IMR-90 (cell line): ENCODE data around the gene NEURL1. TPM values are rescaled to one million over a fixed set of nuclear protein-coding genes. Genes with fewer than 3 reads are reported as not detected.

Source experiments
- ATAC-seq: fragments of 200-7000 bp; cut with Tn5 transposase; 2 replicates; pipeline ENCODE4 v1.9.1; 2020; ENCODE audit warnings: low read depth, mild to moderate bottlenecking, moderate library complexity
- BruUV-seq: library from RNA; stranded (reverse); fragments of 400-500 nt; replicated peaks from 2 replicates; lab custom pipeline; 2021; lab: Mats Ljungman, UMichigan
- CTCF ChIA-PET: fragments of 300-600 bp; formaldehyde crosslinking; extraction: SDS; loops from one replicate; lab custom pipeline; 2021; ENCODE audit warnings: antibody characterized with exemption; lab: Yijun Ruan, JAX
- POLR2A ChIA-PET: fragments of 300-600 bp; sonication (Branson Sonifier 250); formaldehyde crosslinking; loops from one replicate; lab custom pipeline; 2022; ENCODE audit warnings: antibody characterized with exemption; ENCODE audit not compliant: unreplicated experiment; lab: Charles Lee
- DNase-seq: peaks from one replicate; pipeline ENCODE4 v3.0.0; 2013
- H2AFZ ChIP-seq: replicated peaks from 2 replicates; pipeline ENCODE3; 2013; ENCODE audit warnings: low read length, mild to moderate bottlenecking; ENCODE audit not compliant: poor library complexity
- H2AK5ac ChIP-seq: 2 replicates; pipeline ENCODE4 v1.6.1; 2013; ENCODE audit warnings: low read depth, low read length, inconsistent platforms
- H2AK9ac ChIP-seq: replicated peaks from 2 replicates; pipeline ENCODE3; 2013; ENCODE audit warnings: mild to moderate bottlenecking, low read depth, low read length, moderate library complexity; ENCODE audit not compliant: poor library complexity
- H2BK120ac ChIP-seq: 2 replicates; pipeline ENCODE4 v1.6.1; 2013; ENCODE audit warnings: low read depth, low read length, inconsistent platforms
- H2BK15ac ChIP-seq: 3 replicates; pipeline ENCODE4 v1.6.1; 2013; ENCODE audit warnings: low read depth, low read length, inconsistent platforms
- H2BK20ac ChIP-seq: 2 replicates; pipeline ENCODE4 v1.6.1; 2013; ENCODE audit warnings: low read depth, mild to moderate bottlenecking, inconsistent platforms, low read length, moderate library complexity
- H2BK5ac ChIP-seq: 2 replicates; pipeline ENCODE4 v1.6.1; 2013; ENCODE audit warnings: mild to moderate bottlenecking, low read depth, low read length, inconsistent platforms; ENCODE audit not compliant: poor library complexity, severe bottlenecking
- H3K14ac ChIP-seq: replicated peaks from 2 replicates; pipeline ENCODE4 v1.6.1; 2013; ENCODE audit warnings: low read depth, low read length, inconsistent platforms
- H3K18ac ChIP-seq: 2 replicates; pipeline ENCODE4 v1.6.1; 2013; ENCODE audit warnings: low read depth, low read length, control low read depth
- H3K23ac ChIP-seq: 2 replicates; pipeline ENCODE4 v1.6.1; 2013; ENCODE audit warnings: low read depth, low read length, inconsistent platforms
- H3K27ac ChIP-seq: 2 replicates; pipeline ENCODE4 v1.5.1; 2013; ENCODE audit warnings: mild to moderate bottlenecking, control low read depth, low read length; ENCODE audit not compliant: insufficient read depth
- H3K27me3 ChIP-seq: 2 replicates; pipeline ENCODE4 v1.6.1; 2013; ENCODE audit warnings: low read length; ENCODE audit not compliant: control insufficient read depth, insufficient read depth
- H3K36me3 ChIP-seq: 2 replicates; pipeline ENCODE4 v1.6.1; 2013; ENCODE audit warnings: low read length, mixed read lengths; ENCODE audit not compliant: control insufficient read depth, insufficient read depth
- H3K4ac ChIP-seq: 2 replicates; pipeline ENCODE4 v1.6.1; 2013; ENCODE audit warnings: low read depth, low read length, inconsistent platforms
- H3K4me1 ChIP-seq: 2 replicates; pipeline ENCODE4 v1.6.1; 2013; ENCODE audit warnings: low read length, mixed read lengths; ENCODE audit not compliant: control insufficient read depth, insufficient read depth
- H3K4me2 ChIP-seq: 2 replicates; pipeline ENCODE4 v1.6.1; 2013; ENCODE audit warnings: low read depth, mild to moderate bottlenecking, control low read depth, low read length, moderate library complexity
- H3K4me3 ChIP-seq: 2 replicates; pipeline ENCODE4 v1.5.1; 2013; ENCODE audit warnings: low read depth, mild to moderate bottlenecking, control low read depth, low read length, moderate library complexity; ENCODE audit not compliant: insufficient read depth
- H3K56ac ChIP-seq: 2 replicates; pipeline ENCODE4 v1.6.1; 2013; ENCODE audit warnings: low read length, inconsistent platforms; ENCODE audit not compliant: insufficient read depth; ENCODE audit errors: extremely low read depth
- H3K79me1 ChIP-seq, 2 experiments: 2 replicates each; pipeline ENCODE4 v1.6.1; 2013; ENCODE audit warnings: low read length in 2 of 2, inconsistent platforms in 1 of 2, low read depth in 1 of 2
- H3K9ac ChIP-seq: 2 replicates; pipeline ENCODE4 v1.6.1; 2013; ENCODE audit warnings: low read depth, low read length, control low read depth
- H3K9me1 ChIP-seq: 2 replicates; pipeline ENCODE4 v1.6.1; 2013; ENCODE audit warnings: low read length, inconsistent platforms; ENCODE audit not compliant: insufficient read depth
- H3K9me3 ChIP-seq: 2 replicates; pipeline ENCODE4 v1.6.1; 2013; ENCODE audit warnings: low read length; ENCODE audit not compliant: control insufficient read depth, insufficient read depth
- H4K20me1 ChIP-seq: 2 replicates; pipeline ENCODE4 v1.6.1; 2013; ENCODE audit warnings: low read length, inconsistent platforms; ENCODE audit not compliant: insufficient read depth
- H4K5ac ChIP-seq: 2 replicates; pipeline ENCODE4 v1.6.1; 2013; ENCODE audit warnings: mild to moderate bottlenecking, low read depth, low read length, control low read depth
- H4K8ac ChIP-seq, 2 experiments: 2 replicates each; pipeline ENCODE4 v1.6.1; 2013; ENCODE audit warnings: low read depth in 2 of 2, low read length in 2 of 2, control low read depth in 1 of 2, inconsistent platforms in 1 of 2
- H4K91ac ChIP-seq: 2 replicates; pipeline ENCODE4 v1.6.1; 2013; ENCODE audit warnings: low read depth, low read length, inconsistent platforms; ENCODE audit not compliant: insufficient read depth
- CEBPB ChIP-seq: IDR thresholded peaks from 2 replicates; pipeline ENCODE4 v1.6.1; 2012; ENCODE audit warnings: low read depth, low read length, improper control_type of control experiment
- CHD1 ChIP-seq: IDR thresholded peaks from 2 replicates; pipeline ENCODE4 v1.6.1; 2012; ENCODE audit warnings: low read depth, low read length, improper control_type of control experiment
- ELK1 ChIP-seq: fragments of 150-350 bp; IDR thresholded peaks from 2 replicates; pipeline ENCODE4 v1.6.1; 2016; ENCODE audit warnings: low read depth, mild to moderate bottlenecking, low read length, moderate library complexity, borderline replicate concordance
- FOS ChIP-seq: fragments of 150-350 bp; IDR thresholded peaks from 2 replicates; pipeline ENCODE4 v1.6.1; 2016; ENCODE audit warnings: low read depth, low read length
- MAFK ChIP-seq: IDR thresholded peaks from 2 replicates; pipeline ENCODE4 v1.6.1; 2012; ENCODE audit warnings: low read depth, low read length, improper control_type of control experiment
- MAZ ChIP-seq: IDR thresholded peaks from 2 replicates; pipeline ENCODE4 v1.6.1; 2012; ENCODE audit warnings: low read depth, mild to moderate bottlenecking, low read length, improper control_type of control experiment, moderate library complexity, borderline replicate concordance
- MXI1 ChIP-seq: IDR thresholded peaks from 2 replicates; pipeline ENCODE4 v1.6.1; 2012; ENCODE audit warnings: low read depth, mild to moderate bottlenecking, low read length, moderate library complexity, borderline replicate concordance
- NFE2L2 ChIP-seq: fragments of 150-350 bp; IDR thresholded peaks from 2 replicates; pipeline ENCODE4 v1.6.1; 2016; ENCODE audit warnings: low read depth, mild to moderate bottlenecking, low read length
- POLR2A ChIP-seq: IDR thresholded peaks from 2 replicates; pipeline ENCODE4 v1.6.1; 2012; ENCODE audit warnings: mild to moderate bottlenecking, low read depth, low read length
- RAD21 ChIP-seq: IDR thresholded peaks from 2 replicates; pipeline ENCODE4 v1.6.1; 2012; ENCODE audit warnings: low read length, improper control_type of control experiment
- RCOR1 ChIP-seq: IDR thresholded peaks from 2 replicates; pipeline ENCODE4 v1.6.1; 2012; ENCODE audit warnings: mild to moderate bottlenecking, low read length, improper control_type of control experiment; ENCODE audit not compliant: insufficient replicate concordance
- RFX5 ChIP-seq: IDR thresholded peaks from 2 replicates; pipeline ENCODE4 v1.8.0; 2012; ENCODE audit warnings: low read depth, mild to moderate bottlenecking, low read length, moderate library complexity
- SMC3 ChIP-seq: fragments of 150-350 bp; IDR thresholded peaks from 2 replicates; pipeline ENCODE4 v1.6.1; 2016; ENCODE audit warnings: low read depth, mild to moderate bottlenecking, antibody characterized with exemption, low read length, moderate library complexity
- WGBS, 2 experiments: methylation state at CpG; one replicate each; pipeline versions ENCODE4 v1.1.5 to v1.1.7; 2013; ENCODE audit warnings: missing lambda C conversion rate in 2 of 2; ENCODE audit not compliant: insufficient read length in 1 of 2; ENCODE audit errors: extremely low coverage in 2 of 2; 5-methylcytosine and 5-hydroxymethylcytosine counted together
- dilution Hi-C: fragments of 300-500 bp; cut with HindIII; formaldehyde crosslinking; loops from one replicate; pipeline ENCODE4 v1.14.3; 2018; ENCODE audit warnings: low sequenced_read_pairs; ENCODE audit not compliant: unreplicated experiment
- in situ Hi-C: fragments of 300-500 bp; cut with MboI; formaldehyde crosslinking; loops from 3 replicates; pipeline ENCODE4 v1.14.3; 2019; ENCODE audit warnings: low sequenced_read_pairs, inconsistent platforms, mixed read lengths
- intact Hi-C: fragments of 100-400 bp; cut with micrococcal nuclease; formaldehyde crosslinking; loops from 2 replicates; pipeline ENCODE4 v1.10.0; 2022
- polyA plus RNA-seq, 3 experiments: library from polyadenylated mRNA; depleted of rRNA; stranded (reverse); fragments of >200 nt; gene quantifications; 2 replicates each; pipeline ENCODE4 v1.2.3, GENCODE V29; 2012; ENCODE audit warnings: low replicate concordance in 1 of 3
- total RNA-seq: library from RNA; depleted of rRNA; stranded (reverse); fragments of >200 nt; gene quantifications from 2 replicates; pipeline ENCODE4 v1.2.3, GENCODE V29; 2012
- TF ChIP-seq, protein P1 (sequence below): conservative IDR thresholded peaks from 2 replicates; pipeline ENCODE4 v1.5.1; 2012; ENCODE audit warnings: mild to moderate bottlenecking, low read depth, low read length, improper control_type of control experiment
- TF ChIP-seq, protein P2 (sequence below): fragments of 150-350 bp; IDR thresholded peaks from 2 replicates; pipeline ENCODE4 v1.6.1; 2017; ENCODE audit warnings: mild to moderate bottlenecking, antibody characterized with exemption, low read length, low read depth

Gene NEURL1
- total and polyA plus RNA-seq, 2 of the 4 experiments (the other 2 are of a cell fraction), result 0.36 to 0.82 TPM

GRCh38 chr10:103517234-103518085 is 24.0 kb downstream of the NEURL1 start:
- POLR2A ChIA-PET, result no interaction called here
- H3K9me3 ChIP-seq, result no peaks in the 10 kb centered on the region
- no peak for TF ChIP-seq CHD1
- TF ChIP-seq POLR2A, result no peak
- TF ChIP-seq, protein P1, sequence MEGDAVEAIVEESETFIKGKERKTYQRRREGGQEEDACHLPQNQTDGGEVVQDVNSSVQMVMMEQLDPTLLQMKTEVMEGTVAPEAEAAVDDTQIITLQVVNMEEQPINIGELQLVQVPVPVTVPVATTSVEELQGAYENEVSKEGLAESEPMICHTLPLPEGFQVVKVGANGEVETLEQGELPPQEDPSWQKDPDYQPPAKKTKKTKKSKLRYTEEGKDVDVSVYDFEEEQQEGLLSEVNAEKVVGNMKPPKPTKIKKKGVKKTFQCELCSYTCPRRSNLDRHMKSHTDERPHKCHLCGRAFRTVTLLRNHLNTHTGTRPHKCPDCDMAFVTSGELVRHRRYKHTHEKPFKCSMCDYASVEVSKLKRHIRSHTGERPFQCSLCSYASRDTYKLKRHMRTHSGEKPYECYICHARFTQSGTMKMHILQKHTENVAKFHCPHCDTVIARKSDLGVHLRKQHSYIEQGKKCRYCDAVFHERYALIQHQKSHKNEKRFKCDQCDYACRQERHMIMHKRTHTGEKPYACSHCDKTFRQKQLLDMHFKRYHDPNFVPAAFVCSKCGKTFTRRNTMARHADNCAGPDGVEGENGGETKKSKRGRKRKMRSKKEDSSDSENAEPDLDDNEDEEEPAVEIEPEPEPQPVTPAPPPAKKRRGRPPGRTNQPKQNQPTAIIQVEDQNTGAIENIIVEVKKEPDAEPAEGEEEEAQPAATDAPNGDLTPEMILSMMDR, result no peak
- no peak for TF ChIP-seq MAZ
- TF ChIP-seq NFE2L2, result no peak
- TF ChIP-seq RCOR1, result no peak
- no peak for TF ChIP-seq MAFK
- TF ChIP-seq SMC3, result no peak
- no peak for TF ChIP-seq RAD21
- no peak for TF ChIP-seq FOS
- TF ChIP-seq CEBPB, result no peak
- TF ChIP-seq, protein P2, sequence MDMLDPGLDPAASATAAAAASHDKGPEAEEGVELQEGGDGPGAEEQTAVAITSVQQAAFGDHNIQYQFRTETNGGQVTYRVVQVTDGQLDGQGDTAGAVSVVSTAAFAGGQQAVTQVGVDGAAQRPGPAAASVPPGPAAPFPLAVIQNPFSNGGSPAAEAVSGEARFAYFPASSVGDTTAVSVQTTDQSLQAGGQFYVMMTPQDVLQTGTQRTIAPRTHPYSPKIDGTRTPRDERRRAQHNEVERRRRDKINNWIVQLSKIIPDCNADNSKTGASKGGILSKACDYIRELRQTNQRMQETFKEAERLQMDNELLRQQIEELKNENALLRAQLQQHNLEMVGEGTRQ, result no peak
- TF ChIP-seq RFX5, result no peak
- TF ChIP-seq ELK1, result no peak
- no peak for TF ChIP-seq MXI1

More at GRCh38 chr10:103517234-103518085, 24.0 kb downstream of the NEURL1 start:
- no peak overlapping the region for H2BK5ac ChIP-seq
- in situ Hi-C loops (no loop called here), intact Hi-C loops (no loop called here), dilution Hi-C loops (no loop called here)
- no peak overlapping the region for H2AFZ ChIP-seq
- H2BK20ac ChIP-seq, result no peak overlapping the region
- 90% methylated on average over 2 of the region's 5 CpGs; no CpG with 5 or more reads in 1 of the 2 experiments for WGBS, 2 experiments
- peaks cover 30% of the 10 kb centered on the region for H3K27me3 ChIP-seq
- H3K9ac ChIP-seq, result no peak overlapping the region
- H4K91ac ChIP-seq, result no peak overlapping the region
- H2AK5ac ChIP-seq, result no peak overlapping the region
- BruUV-seq, result no TSS peak
- CTCF ChIA-PET, result no interaction called here
- ATAC-seq, result no peak
- H2BK120ac ChIP-seq, result no peak overlapping the region
- H3K9me1 ChIP-seq, result no peaks in the 10 kb centered on the region
- no peak overlapping the region for H2AK9ac ChIP-seq
- no peak overlapping the region for H3K4ac ChIP-seq
- no peak overlapping the region for H2BK15ac ChIP-seq
- no peak overlapping the region for H3K4me3 ChIP-seq
- H4K5ac ChIP-seq, result no peak overlapping the region
- no peak overlapping the region for H3K23ac ChIP-seq
- 0 out of 2 replicates have a peak, but pooled peaks cover 3% of the 10 kb centered on the region for H4K20me1 ChIP-seq
- H3K36me3 ChIP-seq, result no peaks in the 10 kb centered on the region
- H3K56ac ChIP-seq, result no peak overlapping the region
- no peak overlapping the region for H4K8ac ChIP-seq
- H3K79me1 ChIP-seq, result no peaks in the 10 kb centered on the region
- peaks cover 4% of the 10 kb centered on the region; the same call in 1 of the 2 replicates for H3K4me1 ChIP-seq
- no peak for DNase-seq
- no peak overlapping the region for H3K18ac ChIP-seq
- no peak overlapping the region for H3K4me2 ChIP-seq
- H3K27ac ChIP-seq, result no peak overlapping the region
- no peak overlapping the region for H3K14ac ChIP-seq
